Endometrium (tissue), 2 donors: ENCODE data around the gene SNTG2.

Source experiments
- FAIRE-seq: peaks from 2 replicates; lab custom pipeline; 2012; peaks lifted over from hg19 to GRCh38; lab: Jason Lieb, UNC
- donor health status: control.
- donor health status: control.

The SNTG2 gene

DNA sequence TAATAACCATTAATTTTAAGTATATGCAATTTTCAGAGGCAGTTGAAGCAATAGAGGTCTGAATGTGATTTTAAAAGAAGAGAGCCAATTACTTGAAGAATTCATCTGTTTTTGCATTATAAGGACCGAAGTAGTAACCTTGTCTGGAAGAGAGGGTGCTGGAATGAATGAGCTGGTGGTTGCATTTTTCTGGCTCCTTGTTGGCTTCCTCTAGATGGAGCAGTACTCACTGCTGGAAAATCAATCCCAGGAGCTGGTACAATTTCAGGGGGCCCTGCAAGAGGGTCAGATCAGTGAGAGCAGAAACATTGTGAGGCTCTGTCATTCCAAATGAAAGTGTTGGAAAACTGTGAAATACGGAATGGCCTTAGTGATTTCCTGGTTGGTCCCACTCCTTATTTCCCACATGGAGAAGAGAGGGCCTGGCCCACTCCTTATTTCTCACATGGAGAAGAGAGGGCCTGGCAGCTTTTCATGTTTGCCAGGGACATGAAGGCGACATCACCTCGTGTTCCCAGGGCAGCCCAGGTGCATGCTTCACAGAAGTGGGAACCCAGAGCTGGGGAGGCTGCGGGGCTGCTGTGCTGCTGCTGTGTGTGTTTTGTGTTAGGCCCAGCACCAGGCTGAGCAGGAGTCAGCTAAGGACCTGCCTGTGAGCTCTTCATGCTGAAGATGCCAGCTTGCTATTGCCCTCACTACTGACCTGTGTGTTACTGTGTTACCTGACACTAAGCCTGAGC lies 197.4 kb downstream of the SNTG2 start:
- no peak for FAIRE-seq

DNA sequence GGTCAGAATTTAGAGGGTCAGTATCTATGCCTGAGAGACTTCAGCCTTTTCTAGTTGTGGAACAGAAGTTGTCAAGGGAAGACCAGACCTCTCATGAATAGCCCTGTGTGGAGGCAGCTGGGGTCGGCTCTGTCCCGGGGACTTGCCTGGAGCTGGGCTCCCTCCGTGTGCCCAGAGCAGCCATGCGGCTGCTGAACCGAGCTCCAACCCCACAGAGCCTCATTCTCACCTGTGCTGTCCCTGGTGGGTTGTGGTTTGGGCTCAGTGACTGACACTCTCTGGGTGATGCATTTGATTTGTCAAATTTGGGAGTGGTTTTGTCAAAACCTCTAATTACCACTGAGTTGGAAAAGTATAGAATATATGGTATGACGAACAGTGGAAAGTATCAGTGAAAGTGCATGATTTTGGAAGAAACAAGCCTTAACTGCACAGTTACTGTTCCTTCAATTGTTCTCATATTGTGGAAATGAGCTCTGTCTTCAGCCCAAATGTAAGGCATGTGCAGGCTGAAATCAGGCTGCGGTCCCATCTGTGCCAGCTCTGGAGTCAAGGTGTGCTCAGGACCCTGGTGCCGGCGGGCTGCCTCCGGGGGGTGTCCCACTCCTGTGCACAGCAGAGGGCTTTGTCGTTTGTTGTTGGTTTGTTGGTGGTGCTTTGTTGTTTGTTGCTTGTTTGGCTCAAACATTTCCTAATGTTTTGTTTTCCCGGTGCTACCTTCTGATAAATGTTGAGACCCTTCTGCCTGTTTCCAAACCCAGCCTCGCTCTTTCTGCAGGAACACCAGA lies 200.3 kb downstream of the SNTG2 start:
- no peak for FAIRE-seq

DNA sequence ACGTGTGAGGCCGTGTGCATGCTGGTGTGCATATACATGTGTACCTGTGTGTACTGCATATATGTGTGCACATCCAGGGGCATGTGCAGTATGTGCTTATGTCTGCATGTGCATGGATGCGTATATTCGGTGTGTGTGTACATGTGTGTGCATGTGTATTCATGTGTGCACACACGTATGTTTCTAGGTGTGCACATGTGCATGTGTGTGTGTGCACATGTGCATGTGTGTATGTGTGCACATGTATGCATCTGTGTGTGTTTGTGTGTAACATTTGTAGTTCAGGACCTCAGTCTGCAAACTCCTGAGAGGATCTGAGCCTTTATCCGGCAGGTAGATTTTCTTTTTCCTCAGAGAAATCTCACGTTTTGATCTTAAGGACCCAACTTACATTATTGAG lies 201.7 kb downstream of the SNTG2 start:
- no peak for FAIRE-seq

DNA sequence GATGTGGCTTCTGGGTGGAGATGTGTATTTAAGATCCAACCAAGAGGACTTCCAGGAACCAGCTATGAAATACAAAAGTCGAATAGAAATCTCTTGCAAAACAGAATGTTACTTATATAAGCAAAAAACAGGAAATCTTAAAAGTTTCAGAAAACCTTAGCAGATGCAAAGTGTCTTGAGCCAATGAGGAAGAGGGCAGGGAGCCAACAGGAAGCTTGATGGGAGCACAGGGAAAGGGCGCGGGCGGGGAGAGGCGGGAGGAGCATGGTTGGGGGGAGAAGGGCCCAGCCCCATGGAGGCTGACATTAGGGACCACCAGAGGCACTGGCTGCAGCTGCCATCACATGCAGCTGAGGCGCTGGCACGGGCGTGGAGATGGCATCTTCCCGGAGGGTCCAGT lies 203.3 kb downstream of the SNTG2 start:
- no peak for FAIRE-seq

DNA sequence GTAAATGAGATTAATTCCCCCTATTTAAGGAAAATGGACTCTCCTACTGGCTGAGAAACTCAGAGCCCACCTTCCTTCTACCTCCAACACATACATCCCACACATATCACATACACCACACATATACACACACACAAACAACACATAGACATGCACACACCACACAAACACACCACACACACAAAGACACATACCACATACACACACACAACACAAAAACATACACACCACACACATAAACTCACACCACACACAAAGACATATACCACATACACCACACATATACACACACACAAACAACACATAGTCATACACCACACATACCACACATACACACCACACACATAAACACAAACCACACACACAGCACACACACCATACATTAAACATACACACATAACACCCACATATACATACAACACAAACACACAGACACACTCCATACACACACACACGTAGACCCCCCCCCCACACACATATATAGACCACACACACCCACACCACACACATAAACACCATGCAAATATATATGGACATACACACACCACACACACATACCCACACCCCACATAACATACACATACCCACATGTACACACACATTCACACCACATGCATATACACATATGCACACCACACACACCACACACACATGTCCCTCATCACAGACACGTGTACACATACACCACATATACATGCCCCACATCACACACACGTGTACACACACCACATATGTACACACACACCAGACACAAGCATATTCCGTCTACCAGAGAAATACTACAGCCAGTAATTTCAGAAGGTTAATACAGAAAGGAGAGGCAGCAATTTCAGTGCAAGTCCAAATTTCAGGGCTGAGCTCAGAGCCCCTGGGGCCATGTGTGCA lies 204.3 kb downstream of the SNTG2 start:
- FAIRE-seq: no peak

DNA sequence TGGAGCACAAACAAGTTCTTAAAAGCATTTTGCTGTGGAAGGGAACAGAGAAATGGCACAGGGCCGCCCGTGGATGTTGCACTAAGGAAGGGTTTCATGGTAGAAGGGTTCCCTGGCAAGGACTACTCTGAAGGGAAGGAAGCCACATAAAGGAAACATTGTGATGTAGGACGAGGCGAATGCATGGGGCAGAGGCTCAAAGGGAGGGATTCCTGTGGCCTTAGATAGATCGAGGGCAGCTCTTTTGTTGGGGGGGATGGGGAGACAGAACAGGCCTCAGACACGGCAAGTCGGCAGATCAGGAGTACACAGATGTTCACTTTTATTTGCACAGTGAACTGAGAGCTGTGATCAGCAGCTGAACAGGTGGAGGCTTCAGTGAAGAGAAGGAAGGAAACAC lies 205.4 kb downstream of the SNTG2 start:
- no peak for FAIRE-seq

DNA sequence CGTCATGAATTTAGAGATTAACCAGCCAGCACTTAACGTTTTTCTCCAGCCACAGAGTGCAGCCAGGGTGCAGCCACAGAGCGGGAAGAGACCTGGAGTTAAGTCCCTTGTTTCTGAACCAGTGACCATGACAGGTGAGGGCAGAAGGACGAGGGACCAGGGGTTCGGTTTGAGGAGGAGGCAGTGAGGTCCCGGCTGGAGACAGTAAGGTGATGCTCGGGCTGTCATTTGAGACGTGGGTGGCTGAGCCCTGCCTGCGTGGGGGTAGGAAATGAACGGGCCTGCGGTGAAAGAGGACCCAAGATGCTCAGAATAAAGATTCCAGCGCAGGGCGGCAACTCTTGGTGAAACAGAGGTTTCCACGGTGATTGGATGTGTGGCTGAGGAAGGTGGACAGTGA lies 205.9 kb downstream of the SNTG2 start:
- FAIRE-seq: no peak

DNA sequence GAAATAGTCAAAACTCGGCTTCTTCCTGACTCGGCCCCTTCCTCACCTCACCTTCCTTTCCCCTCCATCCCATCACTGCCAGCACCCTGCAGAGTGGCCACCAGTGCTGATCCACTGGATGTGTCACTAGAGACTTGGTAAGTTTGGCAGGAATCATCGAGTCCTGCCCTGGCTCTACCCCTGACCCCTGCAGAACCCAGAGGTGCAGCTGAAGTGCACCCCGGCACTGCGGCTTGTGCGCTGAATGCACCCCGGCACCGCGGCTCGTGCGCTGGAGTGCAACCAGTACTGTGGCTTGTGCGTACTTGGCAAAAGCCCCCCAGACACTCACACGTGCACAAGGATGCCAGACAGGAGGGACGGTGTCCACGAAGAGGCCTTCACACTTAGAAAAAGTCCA lies 206.5 kb downstream of the SNTG2 start:
- no peak for FAIRE-seq

GRCh38 chr2:1159013-1159412 lies 208.4 kb downstream of the SNTG2 start:
- FAIRE-seq: no peak

DNA sequence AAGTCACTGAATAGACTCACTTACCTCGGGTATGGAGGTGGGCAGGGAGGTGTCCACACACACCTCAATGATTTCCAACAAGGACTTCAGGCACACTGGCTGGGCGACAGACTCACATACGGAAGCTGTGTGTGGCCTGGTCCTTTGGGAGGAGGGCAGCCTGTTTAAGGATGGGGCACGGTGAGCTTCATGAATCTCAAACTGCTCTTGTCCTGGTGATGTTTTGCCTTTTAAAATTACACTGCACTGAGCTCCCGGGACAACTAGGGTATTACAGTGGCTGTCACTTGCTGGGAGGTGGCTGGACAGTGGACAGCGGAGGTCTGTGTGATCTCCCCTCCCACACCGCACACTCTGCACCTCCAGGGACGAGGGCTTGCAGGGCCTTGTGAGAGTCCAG lies 211.6 kb downstream of the SNTG2 start:
- no peak for FAIRE-seq

GRCh38 chr2:1162768-1163584 lies 212.3 kb downstream of the SNTG2 start:
- no peak for FAIRE-seq

GRCh38 chr2:1166976-1167375 lies 216.3 kb downstream of the SNTG2 start:
- FAIRE-seq: no peak

DNA sequence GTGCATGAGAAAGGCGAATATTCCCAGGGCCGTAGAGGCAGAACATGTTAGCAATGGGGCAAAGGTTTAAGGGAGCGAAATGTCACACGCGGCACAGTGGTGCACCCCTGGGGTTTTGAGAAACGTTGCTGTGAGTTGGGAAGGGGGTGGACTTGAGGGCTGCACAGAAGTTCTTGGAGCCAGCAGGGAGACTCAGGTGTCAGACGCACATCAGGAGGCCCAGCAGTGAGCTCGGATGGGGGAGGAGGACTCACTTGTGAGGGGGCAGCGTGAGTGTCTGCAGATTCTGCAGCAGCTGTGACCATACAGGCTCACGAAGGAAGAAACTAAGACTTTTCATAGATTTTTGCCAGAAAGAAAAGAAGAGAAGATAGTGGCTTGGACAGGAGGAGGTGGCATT lies 218.2 kb downstream of the SNTG2 start:
- no peak for FAIRE-seq

DNA sequence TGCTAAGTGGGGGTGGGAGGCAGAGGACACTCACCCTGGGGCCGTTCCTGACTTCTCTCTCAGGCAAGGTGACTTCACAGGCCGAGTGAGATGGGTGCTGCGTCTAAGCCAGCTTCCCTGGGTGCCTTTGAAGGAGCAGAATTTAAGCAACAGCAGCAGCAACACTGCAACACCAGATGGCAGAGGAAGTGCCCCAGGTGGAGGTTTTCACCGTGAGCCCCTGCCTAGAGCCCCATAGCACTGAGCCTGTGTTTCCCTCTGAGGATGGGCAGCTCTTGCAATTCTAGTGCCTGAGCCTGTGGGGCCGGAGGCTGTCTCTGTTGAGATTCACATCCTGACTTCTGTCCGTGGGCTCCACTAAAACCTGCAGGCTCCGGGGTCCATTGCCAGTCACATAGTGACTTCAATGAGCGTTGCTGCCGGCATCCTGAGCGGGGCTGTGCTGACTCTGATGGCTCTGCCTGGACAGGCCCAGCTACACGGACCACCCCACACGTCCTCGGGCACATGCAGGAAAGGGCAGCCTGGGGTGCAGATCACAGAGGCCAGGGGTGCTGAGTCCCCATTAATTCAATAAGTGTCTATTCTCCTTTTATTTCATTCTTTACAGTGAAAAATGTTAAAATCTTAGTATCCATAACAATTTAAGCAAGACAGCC lies 218.8 kb downstream of the SNTG2 start:
- no peak for FAIRE-seq

DNA sequence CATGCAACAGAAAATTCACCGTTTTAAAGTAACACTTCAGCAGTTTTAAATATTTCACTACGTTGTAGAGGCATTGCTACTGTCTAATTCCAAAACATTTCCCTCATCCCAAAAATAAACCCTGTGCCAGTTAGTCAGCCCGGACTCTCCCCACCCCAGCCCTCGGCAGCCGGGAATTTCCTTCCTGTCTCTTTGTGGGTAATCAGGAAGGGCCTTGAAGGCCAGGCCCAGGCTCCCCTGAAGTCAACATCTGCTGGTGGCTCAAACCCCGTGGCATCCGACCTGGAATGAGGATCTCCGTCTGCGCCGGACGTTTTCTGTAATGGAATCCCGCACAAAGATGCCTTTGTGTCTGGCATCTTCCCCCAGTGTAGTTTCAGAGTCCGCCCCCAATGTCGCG lies 219.6 kb downstream of the SNTG2 start:
- no peak for FAIRE-seq

DNA sequence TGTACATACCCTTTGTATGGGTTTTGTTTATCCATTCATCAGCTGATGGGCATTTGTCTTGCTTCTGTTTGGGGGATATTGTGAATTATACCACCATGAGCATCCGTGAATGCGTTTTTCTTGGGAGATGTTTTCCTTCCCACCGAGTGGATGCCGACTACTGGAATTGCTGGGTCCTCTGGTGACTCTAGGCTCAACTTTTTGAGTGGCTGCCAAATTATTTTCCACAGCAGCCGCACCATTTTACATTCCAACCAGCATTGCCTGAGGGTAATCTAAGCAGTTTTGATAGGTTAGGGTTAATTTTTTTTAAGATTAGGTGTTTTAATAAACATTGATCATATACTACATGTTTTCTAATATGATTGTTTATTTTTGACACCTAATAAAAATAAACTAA lies 220.1 kb downstream of the SNTG2 start:
- no peak for FAIRE-seq

DNA sequence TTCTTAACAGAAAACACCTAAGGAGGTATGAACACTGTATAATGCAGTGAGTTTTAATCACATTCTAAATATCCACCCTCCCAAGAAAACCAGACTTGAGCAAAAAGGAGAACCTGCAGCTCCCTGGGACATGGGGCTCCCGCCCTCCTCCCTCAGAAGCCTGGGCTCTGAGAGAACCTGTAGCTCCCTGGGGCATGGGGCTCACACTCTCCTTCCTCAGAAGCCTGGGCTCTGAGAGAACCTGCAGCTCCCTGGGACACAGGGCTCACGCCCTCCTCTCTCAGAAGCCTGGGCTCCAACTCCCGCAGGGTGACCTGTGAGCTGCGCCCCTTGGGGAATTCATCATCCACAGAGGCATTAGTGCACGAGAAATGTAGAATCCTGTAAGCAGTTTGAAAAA lies 222.9 kb downstream of the SNTG2 start:
- FAIRE-seq: no peak

DNA sequence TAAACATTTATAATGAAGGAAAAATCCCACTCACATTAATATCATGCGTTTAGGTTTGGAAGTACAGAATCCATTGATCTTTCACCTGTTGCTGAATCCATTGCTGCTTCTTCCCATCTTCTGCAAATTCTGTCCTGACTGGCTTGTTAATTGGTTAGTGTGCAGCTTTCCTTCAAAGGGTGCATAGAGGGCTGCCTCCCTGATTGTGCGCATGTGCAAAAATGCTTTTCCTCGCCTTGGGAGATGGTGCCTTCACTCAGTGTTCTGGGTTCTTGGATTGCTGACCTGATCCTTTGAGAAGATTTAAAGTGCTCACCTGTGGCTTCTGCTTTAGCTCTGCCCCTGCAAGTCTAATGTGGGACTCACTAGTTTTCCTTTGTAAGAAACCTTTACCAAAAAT lies 231.2 kb downstream of the SNTG2 start:
- no peak for FAIRE-seq

GRCh38 chr2:1183300-1183699 lies 232.7 kb downstream of the SNTG2 start:
- FAIRE-seq: no peak

DNA sequence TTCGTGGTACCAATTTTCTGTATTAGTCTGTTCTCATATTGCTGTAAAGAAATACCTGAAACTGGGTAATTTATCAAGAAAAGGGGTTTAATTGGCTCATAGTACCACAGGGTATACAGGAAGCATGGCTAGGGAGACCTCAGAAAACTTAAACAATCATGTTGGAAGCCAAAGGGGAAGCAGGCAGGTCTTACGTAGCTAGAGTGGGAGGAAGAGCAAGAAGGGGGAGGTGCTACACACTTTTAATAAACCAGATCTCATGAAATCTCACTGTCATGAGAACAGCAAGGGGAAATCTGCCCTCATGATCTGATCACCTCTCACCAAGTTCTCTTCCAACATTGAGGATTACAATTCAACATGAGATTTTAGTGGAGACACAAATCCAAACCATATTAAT lies 235.8 kb downstream of the SNTG2 start:
- FAIRE-seq: no peak

- FAIRE-seq: no peak
Observed at GRCh38 chr2:1187189-1187588, 236.5 kb downstream of the SNTG2 start.
